OCI-LY1 (cell line): ENCODE measurements around the gene NELFCD.

Source experiments
- H2AFZ ChIP-seq: fragments of 200-600 bp; sonication (generic), shearing (Covaris generic); 2 replicates; pipeline ENCODE4 v1.6.0; 2014; ENCODE audit warnings: antibody characterized with exemption, mild to moderate bottlenecking, low read length
- H3F3A ChIP-seq: fragments of 200-600 bp; sonication (generic), shearing (Covaris generic); 2 replicates; pipeline ENCODE4 v1.6.0; 2014; ENCODE audit warnings: mild to moderate bottlenecking, antibody characterized with exemption, low read length, moderate library complexity; ENCODE audit not compliant: insufficient read depth
- H3K27ac ChIP-seq: fragments of 200-600 bp; sonication (generic); 2 replicates; pipeline ENCODE4 v1.5.1; 2014; ENCODE audit warnings: low read length, mixed run types, mild to moderate bottlenecking, low read depth; ENCODE audit not compliant: poor library complexity, severe bottlenecking
- H3K27me3 ChIP-seq: fragments of 200-600 bp; sonication (generic); 2 replicates; pipeline ENCODE4 v1.6.0; 2014; ENCODE audit warnings: antibody characterized with exemption, mild to moderate bottlenecking, low read length, moderate library complexity; ENCODE audit not compliant: insufficient read depth
- H3K36me3 ChIP-seq: fragments of 200-600 bp; sonication (generic); 2 replicates; pipeline ENCODE4 v1.6.1; 2014; ENCODE audit warnings: mild to moderate bottlenecking, antibody characterized with exemption, low read length, moderate library complexity, mixed read lengths; ENCODE audit not compliant: insufficient read depth
- H3K4me1 ChIP-seq: fragments of 200-600 bp; sonication (generic); 2 replicates; pipeline ENCODE4 v1.5.1; 2014; ENCODE audit warnings: mild to moderate bottlenecking, low read length, moderate library complexity; ENCODE audit not compliant: insufficient read depth, severe bottlenecking
- H3K4me2 ChIP-seq: fragments of 200-600 bp; sonication (generic), shearing (Covaris generic); 2 replicates; pipeline ENCODE4 v1.6.1; 2014; ENCODE audit warnings: low read length
- H3K4me3 ChIP-seq: fragments of 200-600 bp; sonication (generic); 2 replicates; pipeline ENCODE4 v1.5.1; 2014; ENCODE audit warnings: low read length, low read depth, mild to moderate bottlenecking, mixed read lengths; ENCODE audit not compliant: poor library complexity, severe bottlenecking
- H3K79me2 ChIP-seq: fragments of 200-600 bp; shearing (Covaris generic); 2 replicates; pipeline ENCODE4 v1.6.1; 2016; ENCODE audit warnings: mixed run types, low read length, mixed read lengths; ENCODE audit not compliant: insufficient read depth
- H3K9ac ChIP-seq: fragments of 200-600 bp; sonication (generic), shearing (Covaris generic); 2 replicates; pipeline ENCODE4 v1.6.1; 2014; ENCODE audit warnings: mild to moderate bottlenecking, low read length, mixed read lengths
- H3K9me2 ChIP-seq: fragments of 200-600 bp; sonication (generic), shearing (Covaris generic); 2 replicates; pipeline ENCODE4 v1.6.1; 2014; ENCODE audit warnings: low read depth, mild to moderate bottlenecking, low read length, mixed read lengths
- H3K9me3 ChIP-seq: fragments of 200-600 bp; shearing (Covaris generic); 2 replicates; pipeline ENCODE4 v1.6.1; 2014; ENCODE audit warnings: low read length, mixed read lengths
- H4K20me1 ChIP-seq: fragments of 200-600 bp; sonication (generic), shearing (Covaris generic); 2 replicates; pipeline ENCODE4 v1.6.0; 2016; ENCODE audit warnings: mild to moderate bottlenecking, low read length; ENCODE audit not compliant: insufficient read depth
- EZH2 ChIP-seq: fragments of 200-600 bp; sonication (generic), shearing (Covaris generic); IDR thresholded peaks from 2 replicates; pipeline ENCODE4 v1.8.0; 2017; ENCODE audit warnings: borderline replicate concordance, mixed run types, mild to moderate bottlenecking, antibody characterized with exemption, low read length, moderate library complexity, mixed read lengths
- TF ChIP-seq, protein P1 (sequence below): fragments of 200-600 bp; sonication (generic), shearing (Covaris generic); IDR thresholded peaks from 2 replicates; pipeline ENCODE4 v1.5.1; 2017; ENCODE audit warnings: mild to moderate bottlenecking, antibody characterized with exemption, low read length, moderate library complexity, mixed read lengths

The NELFCD gene

DNA sequence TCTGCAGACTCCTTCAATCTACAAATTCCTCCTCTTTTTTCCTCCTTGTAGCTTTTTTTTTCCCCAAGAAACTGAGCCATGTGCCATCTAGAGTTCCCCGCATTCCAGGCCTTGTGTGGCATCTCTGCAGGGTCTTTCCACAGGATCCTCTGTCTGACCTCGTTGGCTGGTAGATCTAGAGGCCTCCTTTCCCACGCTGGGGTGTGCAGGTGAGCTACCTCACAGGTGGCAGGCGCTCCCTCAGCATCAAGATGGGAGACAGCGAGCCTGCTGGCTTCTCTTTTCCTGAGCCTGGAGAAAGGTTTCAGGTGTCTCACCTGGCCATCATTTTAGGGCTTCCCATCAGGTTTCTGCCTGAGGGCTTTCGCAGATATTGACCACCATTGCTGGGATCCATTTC lies 9.6 kb upstream of the NELFCD start:
- no peak overlapping the region for H3K4me2 ChIP-seq
- H3K27me3 ChIP-seq = peaks cover 6% of the 10 kb centered on the region; the same call in 1 of the 2 replicates
- no peaks in the 10 kb centered on the region for H3K79me2 ChIP-seq
- no peaks in the 10 kb centered on the region for H3K4me1 ChIP-seq
- TF ChIP-seq, protein P1, sequence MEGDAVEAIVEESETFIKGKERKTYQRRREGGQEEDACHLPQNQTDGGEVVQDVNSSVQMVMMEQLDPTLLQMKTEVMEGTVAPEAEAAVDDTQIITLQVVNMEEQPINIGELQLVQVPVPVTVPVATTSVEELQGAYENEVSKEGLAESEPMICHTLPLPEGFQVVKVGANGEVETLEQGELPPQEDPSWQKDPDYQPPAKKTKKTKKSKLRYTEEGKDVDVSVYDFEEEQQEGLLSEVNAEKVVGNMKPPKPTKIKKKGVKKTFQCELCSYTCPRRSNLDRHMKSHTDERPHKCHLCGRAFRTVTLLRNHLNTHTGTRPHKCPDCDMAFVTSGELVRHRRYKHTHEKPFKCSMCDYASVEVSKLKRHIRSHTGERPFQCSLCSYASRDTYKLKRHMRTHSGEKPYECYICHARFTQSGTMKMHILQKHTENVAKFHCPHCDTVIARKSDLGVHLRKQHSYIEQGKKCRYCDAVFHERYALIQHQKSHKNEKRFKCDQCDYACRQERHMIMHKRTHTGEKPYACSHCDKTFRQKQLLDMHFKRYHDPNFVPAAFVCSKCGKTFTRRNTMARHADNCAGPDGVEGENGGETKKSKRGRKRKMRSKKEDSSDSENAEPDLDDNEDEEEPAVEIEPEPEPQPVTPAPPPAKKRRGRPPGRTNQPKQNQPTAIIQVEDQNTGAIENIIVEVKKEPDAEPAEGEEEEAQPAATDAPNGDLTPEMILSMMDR = no peak
- TF ChIP-seq EZH2 = no peak
- H3K27ac ChIP-seq = no peak overlapping the region
- H3K9ac ChIP-seq = no peak overlapping the region
- peaks cover 3% of the 10 kb centered on the region; the same call in 1 of the 2 replicates for H3K36me3 ChIP-seq
- no peak overlapping the region for H3K4me3 ChIP-seq
- H2AFZ ChIP-seq = no peak overlapping the region
- H4K20me1 ChIP-seq = no peaks in the 10 kb centered on the region
- no peaks in the 10 kb centered on the region for H3K9me2 ChIP-seq
- peaks cover 12% of the 10 kb centered on the region for H3K9me3 ChIP-seq
- no peaks in the 10 kb centered on the region for H3F3A ChIP-seq

DNA sequence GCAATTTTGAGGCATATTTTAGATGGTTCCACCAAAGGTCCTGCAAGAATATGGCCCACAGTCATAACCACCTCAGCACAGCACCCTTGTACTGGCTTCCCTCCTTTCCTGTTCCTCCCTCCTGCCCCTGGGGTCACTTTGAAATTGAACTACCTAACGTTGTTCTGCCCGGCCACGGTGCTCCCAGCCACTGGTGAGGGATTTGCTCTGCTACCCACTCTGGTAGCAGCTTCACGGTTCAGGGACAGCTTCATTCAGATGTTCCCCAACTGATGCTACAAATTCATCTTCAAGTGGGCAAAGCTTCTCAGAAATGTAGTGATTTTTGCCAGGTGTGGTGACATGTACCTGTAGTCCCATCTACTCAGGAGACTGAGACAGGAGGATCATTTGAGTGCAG lies 7.9 kb upstream of the NELFCD start:
- no peaks in the 10 kb centered on the region for H3K79me2 ChIP-seq
- H3K9me2 ChIP-seq = no peaks in the 10 kb centered on the region
- peaks cover 12% of the 10 kb centered on the region for H3K9me3 ChIP-seq
- peaks cover 3% of the 10 kb centered on the region; the same call in 1 of the 2 replicates for H3K36me3 ChIP-seq
- H3K4me1 ChIP-seq = no peaks in the 10 kb centered on the region
- no peaks in the 10 kb centered on the region for H4K20me1 ChIP-seq
- no peaks in the 10 kb centered on the region for H3F3A ChIP-seq
- no peak overlapping the region for H3K4me3 ChIP-seq
- no peak overlapping the region for H3K9ac ChIP-seq
- TF ChIP-seq, protein P1 = no peak
- TF ChIP-seq EZH2 = no peak
- no peak overlapping the region for H2AFZ ChIP-seq
- H3K27me3 ChIP-seq = peaks cover 6% of the 10 kb centered on the region; the same call in 1 of the 2 replicates
- H3K4me2 ChIP-seq = no peak overlapping the region
- H3K27ac ChIP-seq = no peak overlapping the region

DNA sequence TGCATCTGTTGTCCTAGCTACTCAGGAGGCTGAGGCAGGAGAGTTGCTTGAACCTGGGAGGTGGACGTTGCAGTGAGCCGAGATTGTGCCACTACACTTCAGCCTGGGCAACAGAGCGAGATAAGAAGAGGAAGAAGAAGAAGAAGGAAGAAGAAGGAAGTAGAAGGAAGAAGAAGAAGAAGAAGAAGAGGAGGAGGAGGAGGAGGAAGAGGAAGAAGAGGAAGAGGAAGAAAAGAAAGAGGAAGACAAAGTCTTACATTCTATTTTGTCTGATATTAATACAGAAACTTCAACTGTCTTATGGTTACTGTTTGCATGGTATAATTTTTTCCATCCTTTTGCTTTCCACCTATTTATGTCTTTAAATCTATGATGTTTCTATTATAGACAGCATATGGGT lies 7.2 kb upstream of the NELFCD start:
- H3F3A ChIP-seq = no peaks in the 10 kb centered on the region
- H4K20me1 ChIP-seq = no peaks in the 10 kb centered on the region

More for the DNA sequence above, 7.2 kb upstream of the NELFCD start:
- Histone ChIP-seq H3K9me3 (peaks cover 12% of the 10 kb centered on the region), H3K27me3 (peaks cover 6% of the 10 kb centered on the region; the same call in 1 of the 2 replicates), H3K27ac (no peak overlapping the region), H3K36me3 (peaks cover 3% of the 10 kb centered on the region; the same call in 1 of the 2 replicates), H3K79me2 (no peaks in the 10 kb centered on the region), H2AFZ (no peak overlapping the region), H3K9ac (no peak overlapping the region), H3K4me1 (peaks cover 6% of the 10 kb centered on the region), H3K9me2 (no peaks in the 10 kb centered on the region), H3K4me2 (no peak overlapping the region), H3K4me3 (no peak overlapping the region)
- TF ChIP-seq, protein P1 = no peak
- no peak for TF ChIP-seq EZH2
